ENCODE measurements around the gene ACSL3.
"Not testable (repeated sequence)": the region's sequence is repeated elsewhere in the genome, so short reads cannot be mapped to it uniquely, and the experiment has no call there.

GRCh38 chr2:222868560-222869251 is 7.9 kb downstream of the ACSL3 start:
- not testable (repeated sequence) for TF ChIP-seq CTCF, EP300, POLR2A, POLR2AphosphoS5 (IDR thresholded peaks at IDR 0.05)

Measured in sigmoid colon (tissue), 4 donors.